ENCODE measurements around the gene RPS6KL1. TPM values are rescaled to one million over a fixed set of nuclear protein-coding genes. Genes with fewer than 3 reads are reported as not detected.
A peak's percentile ranks its signal among the peaks of the same experiment; 100 is the strongest.

The RPS6KL1 gene
- total RNA-seq, 2 experiments from 2014 or later, result 12.5 to 12.7 TPM

DNA sequence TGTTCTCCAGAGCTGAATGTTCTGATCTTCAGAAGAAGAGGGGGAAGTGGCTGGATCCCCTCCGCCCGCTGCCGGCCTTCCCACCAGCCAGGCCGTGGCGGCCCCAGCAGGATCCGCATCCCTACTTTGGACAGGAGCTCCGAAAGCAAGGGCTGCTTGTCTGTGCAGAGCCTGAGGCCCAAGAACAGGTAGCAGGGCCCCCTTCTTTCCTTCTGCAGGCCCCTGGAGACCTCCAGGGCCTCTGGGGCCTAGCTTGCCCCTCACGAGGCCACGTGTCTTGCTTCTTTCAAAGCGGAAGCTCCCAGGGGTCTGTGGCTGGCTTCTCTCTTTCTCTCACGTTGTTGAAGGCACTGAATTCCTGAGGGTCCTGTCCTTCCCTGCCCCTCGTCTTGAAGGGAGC lies 19.1 kb upstream of the RPS6KL1 start:
- Histone ChIP-seq H3K27ac (ENCODE audit: low read depth in 1 of 2, low read length in 2 of 2) (peak overlapping the region; percentile 64 to 69), H3K27me3 (ENCODE audit: control insufficient read depth in 1 of 2, insufficient read depth in 2 of 2, low read length in 2 of 2) (no peaks in the 10 kb centered on the region), H3K4me3 (ENCODE audit: low read length) (peak overlapping the region; percentile 43), H3K4me1 (ENCODE audit: insufficient read depth, low read length) (peaks cover 50% of the 10 kb centered on the region), H3K9me3 (ENCODE audit: control insufficient read depth in 1 of 2, insufficient read depth in 1 of 2, low read length in 2 of 2) (peaks cover 0 to 3% of the 10 kb centered on the region in 2 experiments), H3K36me3 (ENCODE audit: insufficient read depth, low read length) (no peaks in the 10 kb centered on the region)
- Mint-ChIP-seq H3K9me3 (no peaks in the 10 kb centered on the region), H3K27me3 (no peaks in the 10 kb centered on the region), H3K4me3 (no peak overlapping the region), H3K4me1 (ENCODE audit: low read depth) (peaks cover 52% of the 10 kb centered on the region), H3K36me3 (ENCODE audit: low read depth) (no peaks in the 10 kb centered on the region), H3K27ac (peak overlapping the region; percentile 95)
- TF ChIP-seq, protein P1, sequence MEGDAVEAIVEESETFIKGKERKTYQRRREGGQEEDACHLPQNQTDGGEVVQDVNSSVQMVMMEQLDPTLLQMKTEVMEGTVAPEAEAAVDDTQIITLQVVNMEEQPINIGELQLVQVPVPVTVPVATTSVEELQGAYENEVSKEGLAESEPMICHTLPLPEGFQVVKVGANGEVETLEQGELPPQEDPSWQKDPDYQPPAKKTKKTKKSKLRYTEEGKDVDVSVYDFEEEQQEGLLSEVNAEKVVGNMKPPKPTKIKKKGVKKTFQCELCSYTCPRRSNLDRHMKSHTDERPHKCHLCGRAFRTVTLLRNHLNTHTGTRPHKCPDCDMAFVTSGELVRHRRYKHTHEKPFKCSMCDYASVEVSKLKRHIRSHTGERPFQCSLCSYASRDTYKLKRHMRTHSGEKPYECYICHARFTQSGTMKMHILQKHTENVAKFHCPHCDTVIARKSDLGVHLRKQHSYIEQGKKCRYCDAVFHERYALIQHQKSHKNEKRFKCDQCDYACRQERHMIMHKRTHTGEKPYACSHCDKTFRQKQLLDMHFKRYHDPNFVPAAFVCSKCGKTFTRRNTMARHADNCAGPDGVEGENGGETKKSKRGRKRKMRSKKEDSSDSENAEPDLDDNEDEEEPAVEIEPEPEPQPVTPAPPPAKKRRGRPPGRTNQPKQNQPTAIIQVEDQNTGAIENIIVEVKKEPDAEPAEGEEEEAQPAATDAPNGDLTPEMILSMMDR (IDR thresholded peaks at IDR 0.05), result no peak
- DNase-seq, result no peak
- ChIA-PET CTCF (interaction anchor here (1.7 kb wide), 1 partner anchor 81 kb away, joined by 5 read pairs; no protein-coding TSS in a partner anchor), POLR2A (interaction anchor here (0.6 to 1.6 kb wide), 3 partner anchors 11 to 136 kb away, joined by 3 to 5 read pairs (median 4); partner anchors contain the start of gene PGF)
- no peak for ATAC-seq (ENCODE audit: poor library complexity)
- intact Hi-C loops (cut with DNase I, micrococcal nuclease), result no loop called here

DNA sequence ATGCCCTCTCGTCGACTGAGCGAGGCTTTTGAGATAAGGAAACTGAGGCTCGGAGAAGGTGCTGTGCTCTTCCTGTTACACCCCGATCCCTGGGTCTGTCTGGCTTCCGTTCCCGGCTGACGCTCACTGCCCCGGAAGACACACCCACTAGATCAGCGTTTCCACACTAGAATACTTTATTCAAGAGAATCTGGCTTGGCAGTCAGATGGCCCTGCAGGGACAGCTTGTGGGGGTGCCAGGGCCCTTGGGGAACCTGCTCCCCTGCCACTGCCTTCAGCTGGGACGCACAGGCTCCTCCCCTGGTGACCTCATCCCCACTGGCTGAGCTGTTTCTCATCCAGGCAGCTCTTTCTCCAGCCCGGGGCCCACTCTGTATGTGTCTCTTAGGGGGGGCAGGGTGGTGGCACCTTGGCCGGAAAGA lies 18.6 kb upstream of the RPS6KL1 start:
- ChIA-PET CTCF (interaction anchor here (1.7 kb wide), 1 partner anchor 81 kb away, joined by 5 read pairs; no protein-coding TSS in a partner anchor), POLR2A (interaction anchor here (0.6 to 1.6 kb wide), 4 partner anchors 11 to 147 kb away, joined by 3 to 5 read pairs (median 3); partner anchors contain the start of gene RPS6KL1)
- no peaks in the 10 kb centered on the region for H3K36me3 Mint-ChIP-seq (ENCODE audit: low read depth)
- H3K27me3 Mint-ChIP-seq, result no peaks in the 10 kb centered on the region
- intact Hi-C loops (cut with DNase I, micrococcal nuclease), result no loop called here
- ATAC-seq (ENCODE audit: poor library complexity), result peak; percentile 76
- no peaks in the 10 kb centered on the region for H3K36me3 ChIP-seq (ENCODE audit: insufficient read depth, low read length)
- H3K27me3 ChIP-seq (ENCODE audit: control insufficient read depth in 1 of 2, insufficient read depth in 2 of 2, low read length in 2 of 2), result no peaks in the 10 kb centered on the region
- DNase-seq, result peak; percentile 13 to 74 (median 48)
- peak overlapping the region; percentile 95 for H3K27ac Mint-ChIP-seq
- peak overlapping the region; percentile 43 for H3K4me3 ChIP-seq (ENCODE audit: low read length)
- peak overlapping the region; percentile 64 to 69 for H3K27ac ChIP-seq (ENCODE audit: low read depth in 1 of 2, low read length in 2 of 2)
- TF ChIP-seq, protein P1 (IDR thresholded peaks at IDR 0.05), result no peak
- peak overlapping the region; percentile 80 for H3K4me3 Mint-ChIP-seq
- H3K4me1 Mint-ChIP-seq (ENCODE audit: low read depth), result peaks cover 55% of the 10 kb centered on the region
- H3K9me3 Mint-ChIP-seq, result no peaks in the 10 kb centered on the region
- H3K9me3 ChIP-seq (ENCODE audit: control insufficient read depth in 1 of 2, insufficient read depth in 1 of 2, low read length in 2 of 2), result peaks cover 0 to 3% of the 10 kb centered on the region in 2 experiments
- H3K4me1 ChIP-seq (ENCODE audit: insufficient read depth, low read length), result peaks cover 51% of the 10 kb centered on the region

DNA sequence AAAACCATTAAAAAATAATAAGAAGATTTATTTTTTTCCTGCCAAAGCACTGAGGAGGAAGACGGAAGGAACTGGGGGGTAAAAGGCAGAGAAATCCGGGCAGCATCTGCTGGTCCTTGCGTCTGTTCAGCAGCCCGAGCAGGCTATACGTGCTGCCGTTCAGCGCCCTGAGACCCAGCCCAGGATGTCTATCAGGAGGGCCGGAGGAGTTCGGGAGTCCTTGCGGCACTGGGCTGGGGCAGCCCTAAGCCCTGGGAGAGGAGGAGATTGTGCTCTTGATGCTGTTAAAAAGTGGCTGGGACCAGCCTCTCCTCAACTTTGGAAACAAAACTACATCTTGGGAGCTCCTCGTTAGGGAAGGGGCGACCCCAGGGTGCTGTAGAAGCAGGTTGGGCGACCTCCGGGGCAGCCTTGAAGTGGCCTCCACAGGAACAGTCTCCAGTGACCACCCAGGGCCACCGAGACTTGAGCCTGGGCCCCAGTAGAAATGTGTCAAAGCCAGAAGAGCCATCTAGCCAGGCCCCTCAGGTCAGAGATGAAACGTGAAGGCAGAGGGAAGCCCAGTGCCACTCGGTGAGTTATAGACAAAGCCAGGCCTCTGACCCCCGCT lies 18.0 kb upstream of the RPS6KL1 start:
- Histone ChIP-seq H3K9me3 (ENCODE audit: control insufficient read depth in 1 of 2, insufficient read depth in 1 of 2, low read length in 2 of 2) (peaks cover 0 to 3% of the 10 kb centered on the region in 2 experiments), H3K4me3 (ENCODE audit: low read length) (peak overlapping the region; percentile 43), H3K27ac (ENCODE audit: low read depth in 1 of 2, low read length in 2 of 2) (peak overlapping the region; percentile 34 to 64), H3K4me1 (ENCODE audit: insufficient read depth, low read length) (peaks cover 44% of the 10 kb centered on the region), H3K27me3 (ENCODE audit: control insufficient read depth in 1 of 2, insufficient read depth in 2 of 2, low read length in 2 of 2) (no peaks in the 10 kb centered on the region), H3K36me3 (ENCODE audit: insufficient read depth, low read length) (no peaks in the 10 kb centered on the region)
- Mint-ChIP-seq H3K4me1 (ENCODE audit: low read depth) (peaks cover 51% of the 10 kb centered on the region), H3K4me3 (peak overlapping the region; percentile 80), H3K36me3 (ENCODE audit: low read depth) (no peaks in the 10 kb centered on the region), H3K9me3 (no peaks in the 10 kb centered on the region), H3K27me3 (no peaks in the 10 kb centered on the region), H3K27ac (peak overlapping the region; percentile 95)
- ATAC-seq (ENCODE audit: poor library complexity), result no peak
- ChIA-PET CTCF (interaction anchor here (1.7 kb wide), 1 partner anchor 80 kb away, joined by 5 read pairs; no protein-coding TSS in a partner anchor), POLR2A (interaction anchor here (0.6 to 1.0 kb wide), 4 partner anchors 18 to 401 kb away, joined by 3 to 5 read pairs (median 3); partner anchors contain the start of gene RPS6KL1)
- DNase-seq, result no peak
- TF ChIP-seq, protein P1 (IDR thresholded peaks at IDR 0.05), result no peak
- intact Hi-C loops (cut with DNase I, micrococcal nuclease), result no loop called here
